Ectodermal cell (in vitro differentiated cells): ENCODE measurements around the gene RD3L.

Experiments
- H3K27ac ChIP-seq: 2 replicates; pipeline ENCODE4 v1.7.0; 2013; ENCODE audit warnings: mild to moderate bottlenecking, low read depth, low read length; ENCODE audit not compliant: insufficient read depth, poor library complexity, severe bottlenecking
- H3K27me3 ChIP-seq: 2 replicates; pipeline ENCODE4 v1.7.0; 2013; ENCODE audit warnings: mild to moderate bottlenecking, low read length; ENCODE audit not compliant: insufficient read depth, control insufficient read depth, poor library complexity, severe bottlenecking
- H3K36me3 ChIP-seq: one replicate; pipeline ENCODE4 v1.7.0; 2013; ENCODE audit warnings: low read length; ENCODE audit not compliant: control insufficient read depth, insufficient read depth
- H3K4me1 ChIP-seq: one replicate; pipeline ENCODE4 v1.7.0; 2013; ENCODE audit warnings: low read length; ENCODE audit not compliant: control insufficient read depth, insufficient read depth
- H3K4me3 ChIP-seq: 2 replicates; pipeline ENCODE4 v1.7.0; 2013; ENCODE audit warnings: low read depth, low read length, control low read depth; ENCODE audit not compliant: insufficient read depth
- H3K9me3 ChIP-seq: 2 replicates; pipeline ENCODE4 v1.7.0; 2013; ENCODE audit warnings: mild to moderate bottlenecking, low read length, moderate library complexity; ENCODE audit not compliant: control insufficient read depth
- WGBS, 2 experiments: methylation state at CpG; one replicate each; pipeline ENCODE4 v1.1.7; 2013; ENCODE audit warnings: missing lambda C conversion rate in 2 of 2; 5-methylcytosine and 5-hydroxymethylcytosine counted together

The RD3L gene

GRCh38 chr14:103960457-103961055, 18.2 kb upstream of the RD3L start:
- peak overlapping the region; percentile 44 for H3K27ac ChIP-seq
- H3K9me3 ChIP-seq = no peaks in the 10 kb centered on the region
- H3K4me3 ChIP-seq = no peak overlapping the region
- H3K27me3 ChIP-seq = no peaks in the 10 kb centered on the region
- no peaks in the 10 kb centered on the region for H3K4me1 ChIP-seq
- H3K36me3 ChIP-seq = no peaks in the 10 kb centered on the region
- WGBS, 2 experiments = 83 to 84% methylated on average over 11 of the region's 11 CpGs

DNA sequence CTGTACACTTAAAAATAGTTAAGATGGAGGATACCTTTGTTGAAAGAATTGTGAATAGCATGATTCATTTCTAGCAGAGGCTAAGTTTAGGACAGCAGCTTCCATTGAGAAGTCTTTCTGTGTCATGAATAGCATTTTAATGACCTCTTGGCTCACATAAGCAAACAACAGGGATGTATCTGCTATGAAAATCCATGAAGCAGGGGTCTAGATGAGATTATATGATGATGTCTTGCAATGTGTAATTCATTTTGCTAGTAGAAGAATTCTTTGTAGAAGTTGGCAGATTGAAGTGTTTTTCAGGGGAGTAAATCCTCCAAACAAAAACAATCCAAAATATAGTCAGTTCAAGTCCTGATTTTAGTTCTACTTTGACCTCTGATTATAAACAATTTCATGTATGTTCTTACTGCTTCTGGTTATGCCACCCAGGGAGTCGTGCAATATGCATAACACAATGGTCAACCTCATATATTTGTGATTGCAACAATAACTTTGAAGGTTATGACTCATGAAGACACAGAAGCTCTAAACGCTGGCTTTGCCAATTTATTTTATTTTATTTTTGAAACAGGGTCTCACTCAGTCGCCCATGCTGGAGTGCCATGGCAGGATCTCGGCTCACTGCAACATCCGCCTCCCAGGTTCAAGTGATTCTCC, 6.9 kb upstream of the RD3L start:
- Histone ChIP-seq H3K27me3 (no peaks in the 10 kb centered on the region), H3K9me3 (no peaks in the 10 kb centered on the region), H3K4me3 (no peak overlapping the region), H3K4me1 (no peaks in the 10 kb centered on the region), H3K27ac (no peak overlapping the region), H3K36me3 (no peaks in the 10 kb centered on the region)
- 87 to 89% methylated on average over 5 of the region's 5 CpGs for WGBS, 2 experiments

- Histone ChIP-seq H3K9me3 (no peaks in the 10 kb centered on the region), H3K4me1 (no peaks in the 10 kb centered on the region), H3K36me3 (no peaks in the 10 kb centered on the region), H3K27ac (no peak overlapping the region), H3K27me3 (no peaks in the 10 kb centered on the region), H3K4me3 (no peak overlapping the region)
- WGBS, 2 experiments = 70 to 86% methylated on average over 2 of the region's 2 CpGs
These were observed 6.1 kb upstream of the RD3L start for GRCh38 chr14:103948442-103948841.

DNA sequence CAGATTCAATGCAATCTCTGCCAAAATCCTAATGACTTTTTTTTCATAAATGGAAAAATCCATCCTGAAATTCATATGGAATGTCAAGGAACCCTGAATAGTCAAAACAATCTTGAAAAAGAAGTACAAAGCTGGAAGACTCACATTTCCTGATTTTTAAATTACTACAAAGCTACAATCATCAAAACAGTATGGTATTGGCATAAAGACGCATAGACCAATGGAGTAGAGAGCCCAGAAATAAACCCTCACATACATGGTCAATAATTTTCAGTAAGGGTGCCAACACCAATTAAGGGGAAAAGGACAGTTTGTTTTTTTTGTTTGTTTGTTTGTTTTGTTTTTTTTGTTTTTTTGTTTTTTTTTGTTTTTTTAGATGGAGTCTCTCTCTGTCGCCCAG, 4.6 kb upstream of the RD3L start:
- H3K4me3 ChIP-seq = no peak overlapping the region
- H3K27ac ChIP-seq = no peak overlapping the region
- no peaks in the 10 kb centered on the region for H3K4me1 ChIP-seq
- no peaks in the 10 kb centered on the region for H3K9me3 ChIP-seq
- H3K27me3 ChIP-seq = no peaks in the 10 kb centered on the region
- no peaks in the 10 kb centered on the region for H3K36me3 ChIP-seq
- 83% methylated on average over 1 to 2 of the region's 2 CpGs for WGBS, 2 experiments

GRCh38 chr14:103943673-103944072, 1.3 kb upstream of the RD3L start:
- Histone ChIP-seq H3K27ac (no peak overlapping the region), H3K4me1 (no peaks in the 10 kb centered on the region), H3K27me3 (no peaks in the 10 kb centered on the region), H3K9me3 (no peaks in the 10 kb centered on the region), H3K4me3 (no peak overlapping the region), H3K36me3 (no peaks in the 10 kb centered on the region)
- 83 to 84% methylated on average over 5 of the region's 5 CpGs for WGBS, 2 experiments

- no peaks in the 10 kb centered on the region for H3K27me3 ChIP-seq
- no peak overlapping the region for H3K4me3 ChIP-seq
- no peaks in the 10 kb centered on the region for H3K9me3 ChIP-seq
- no peaks in the 10 kb centered on the region for H3K36me3 ChIP-seq
- no peak overlapping the region for H3K27ac ChIP-seq
- no peaks in the 10 kb centered on the region for H3K4me1 ChIP-seq
- WGBS, 2 experiments = 81 to 85% methylated on average over 7 of the region's 7 CpGs
These were observed 867 bp downstream of the RD3L start for GRCh38 chr14:103941462-103941861.

GRCh38 chr14:103935102-103935501, 7.2 kb downstream of the RD3L start:
- Histone ChIP-seq H3K4me3 (no peak overlapping the region), H3K9me3 (no peaks in the 10 kb centered on the region), H3K27ac (no peak overlapping the region), H3K4me1 (no peaks in the 10 kb centered on the region), H3K36me3 (no peaks in the 10 kb centered on the region), H3K27me3 (no peaks in the 10 kb centered on the region)
- WGBS, 2 experiments = 95 to 97% methylated on average over 2 of the region's 2 CpGs

- H3K9me3 ChIP-seq = no peaks in the 10 kb centered on the region
- H3K27ac ChIP-seq = no peak overlapping the region
- no peaks in the 10 kb centered on the region for H3K36me3 ChIP-seq
- WGBS, 2 experiments = 88 to 91% methylated on average over 11 of the region's 11 CpGs
- no peaks in the 10 kb centered on the region for H3K4me1 ChIP-seq
- H3K27me3 ChIP-seq = no peaks in the 10 kb centered on the region
- H3K4me3 ChIP-seq = no peak overlapping the region
These were observed 9.4 kb downstream of the RD3L start for GRCh38 chr14:103932791-103933490.

GRCh38 chr14:103931422-103931821, 10.9 kb downstream of the RD3L start:
- no peak overlapping the region for H3K4me3 ChIP-seq
- H3K27ac ChIP-seq = no peak overlapping the region
- 94 to 97% methylated on average over 3 of the region's 3 CpGs for WGBS, 2 experiments
- H3K27me3 ChIP-seq = no peaks in the 10 kb centered on the region
- H3K9me3 ChIP-seq = no peaks in the 10 kb centered on the region
- no peaks in the 10 kb centered on the region for H3K4me1 ChIP-seq
- H3K36me3 ChIP-seq = no peaks in the 10 kb centered on the region

DNA sequence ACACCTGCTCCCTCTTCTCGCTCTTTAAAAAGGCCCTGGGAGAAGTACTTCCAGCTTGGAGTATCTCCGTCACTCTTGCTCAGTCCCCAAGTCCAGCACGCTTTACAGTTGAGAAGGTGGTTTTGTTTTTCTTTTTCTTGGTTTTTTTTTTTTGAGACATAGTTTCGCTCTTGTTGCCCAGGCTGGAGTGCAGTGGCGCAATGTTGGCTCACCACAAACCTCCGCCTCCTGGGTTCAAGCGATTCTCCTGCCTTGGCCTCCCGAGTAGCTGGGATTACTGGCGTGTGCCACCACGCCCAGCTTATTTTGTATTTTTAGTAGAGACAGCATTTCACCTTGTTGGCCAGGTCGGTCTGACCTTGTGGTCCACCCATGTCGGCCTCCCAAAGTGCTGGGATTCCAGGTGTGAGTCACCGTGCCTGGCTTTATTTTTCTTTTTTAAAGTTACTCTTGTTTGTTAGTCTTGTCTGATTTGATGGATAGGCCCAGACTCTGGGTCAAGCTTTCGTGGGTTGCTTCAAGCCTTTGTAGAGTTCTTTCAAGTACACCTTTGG, 12.2 kb downstream of the RD3L start:
- WGBS, 2 experiments = 90 to 91% methylated on average over 14 of the region's 14 CpGs
- H3K27ac ChIP-seq = no peak overlapping the region
- H3K36me3 ChIP-seq = no peaks in the 10 kb centered on the region
- H3K4me3 ChIP-seq = no peak overlapping the region
- H3K27me3 ChIP-seq = no peaks in the 10 kb centered on the region
- no peaks in the 10 kb centered on the region for H3K9me3 ChIP-seq
- no peaks in the 10 kb centered on the region for H3K4me1 ChIP-seq
